Thyroid gland (tissue), 4 donors: ENCODE data around the gene OAS2.

Source experiments
- POLR2A ChIP-seq, 2 donors: fragments of 450-650 bp; IDR thresholded peaks; one replicate each; pipeline ENCODE4 v1.6.1; 2017; ENCODE audit warnings: antibody characterized with exemption in 2 of 2, mild to moderate bottlenecking in 2 of 2, moderate library complexity in 1 of 2
- TF ChIP-seq, protein P1 (sequence below), 6 experiments: fragments of 200-600 bp in 3 of 6; fragments of 450-650 bp in 3 of 6; sonication (generic) in 3 of 6; IDR thresholded peaks; one replicate each; pipeline ENCODE4 v1.5.1; 2016 to 2019; ENCODE audit warnings: antibody characterized with exemption in 6 of 6, mild to moderate bottlenecking in 2 of 6, inconsistent platforms in 1 of 6, moderate library complexity in 1 of 6

DNA sequence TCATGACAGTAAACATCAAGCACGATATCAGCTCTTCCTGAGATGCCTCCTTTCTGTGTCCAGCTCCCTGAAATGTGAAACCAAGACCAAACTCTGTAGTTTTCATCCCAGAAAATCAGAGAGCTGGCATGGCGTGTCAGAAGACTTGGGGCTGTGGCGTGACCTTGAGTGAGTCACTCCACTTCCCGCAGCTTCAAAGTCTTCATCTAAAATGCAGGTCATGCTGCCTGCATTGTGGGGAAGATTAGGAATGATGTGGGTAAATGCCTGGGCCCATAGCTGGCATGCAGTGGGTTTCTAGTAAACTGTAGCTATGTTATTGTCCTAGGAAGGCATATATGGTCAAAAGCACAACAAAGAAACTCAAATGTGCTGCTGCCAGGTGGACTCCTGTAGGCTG is 28.8 kb downstream of the OAS2 start:
- TF ChIP-seq, protein P1, sequence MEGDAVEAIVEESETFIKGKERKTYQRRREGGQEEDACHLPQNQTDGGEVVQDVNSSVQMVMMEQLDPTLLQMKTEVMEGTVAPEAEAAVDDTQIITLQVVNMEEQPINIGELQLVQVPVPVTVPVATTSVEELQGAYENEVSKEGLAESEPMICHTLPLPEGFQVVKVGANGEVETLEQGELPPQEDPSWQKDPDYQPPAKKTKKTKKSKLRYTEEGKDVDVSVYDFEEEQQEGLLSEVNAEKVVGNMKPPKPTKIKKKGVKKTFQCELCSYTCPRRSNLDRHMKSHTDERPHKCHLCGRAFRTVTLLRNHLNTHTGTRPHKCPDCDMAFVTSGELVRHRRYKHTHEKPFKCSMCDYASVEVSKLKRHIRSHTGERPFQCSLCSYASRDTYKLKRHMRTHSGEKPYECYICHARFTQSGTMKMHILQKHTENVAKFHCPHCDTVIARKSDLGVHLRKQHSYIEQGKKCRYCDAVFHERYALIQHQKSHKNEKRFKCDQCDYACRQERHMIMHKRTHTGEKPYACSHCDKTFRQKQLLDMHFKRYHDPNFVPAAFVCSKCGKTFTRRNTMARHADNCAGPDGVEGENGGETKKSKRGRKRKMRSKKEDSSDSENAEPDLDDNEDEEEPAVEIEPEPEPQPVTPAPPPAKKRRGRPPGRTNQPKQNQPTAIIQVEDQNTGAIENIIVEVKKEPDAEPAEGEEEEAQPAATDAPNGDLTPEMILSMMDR (IDR thresholded peaks at IDR 0.05) = no peak
- TF ChIP-seq POLR2A (IDR thresholded peaks at IDR 0.05) = no peak
